GM21423 (cell line): ENCODE data around the gene TUBB8B.
"Not testable (repeated sequence)": the region's sequence is repeated elsewhere in the genome, so short reads cannot be mapped to it uniquely, and the experiment has no call there.

Experiments
- ATAC-seq: cut with Tn5 transposase; IDR thresholded peaks from one replicate; pipeline ENCODE4 v1.9.1; 2021; ENCODE audit warnings: mild to moderate bottlenecking, moderate library complexity; ENCODE audit not compliant: unreplicated experiment

Gene TUBB8B

GRCh38 chr18:49176-49665 lies at the start of gene TUBB8B:
Gene TUBB8B (minus strand): TSS chr18:49615. CDS start chr18:49557, 58 bp downstream.
- not testable (repeated sequence) for ATAC-seq

GRCh38 chr18:97252-97914 lies 48.0 kb upstream of the TUBB8B start:
- not testable (repeated sequence) for ATAC-seq

DNA sequence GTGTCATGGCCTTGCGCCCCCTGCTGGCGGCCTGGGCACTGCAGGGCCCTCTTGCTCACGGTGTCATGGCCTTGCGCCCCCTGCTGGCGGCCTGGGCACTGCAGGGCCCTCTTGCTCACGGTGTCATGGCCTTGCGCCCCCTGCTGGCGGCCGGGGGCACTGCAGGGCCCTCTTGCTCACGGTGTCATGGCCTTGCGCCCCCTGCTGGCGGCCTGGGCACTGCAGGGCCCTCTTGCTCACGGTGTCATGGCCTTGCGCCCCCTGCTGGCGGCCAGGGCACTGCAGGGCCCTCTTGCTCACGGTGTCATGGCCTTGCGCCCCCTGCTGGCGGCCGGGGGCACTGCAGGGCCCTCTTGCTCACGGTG lies 47.3 kb upstream of the TUBB8B start:
- not testable (repeated sequence) for ATAC-seq

GRCh38 chr18:96101-96766 lies 46.8 kb upstream of the TUBB8B start:
- ATAC-seq: not testable (repeated sequence)

- not testable (repeated sequence) for ATAC-seq
Measured at GRCh38 chr18:95580-95979, 46.2 kb upstream of the TUBB8B start.

GRCh38 chr18:93897-94408 lies 44.5 kb upstream of the TUBB8B start:
- ATAC-seq: not testable (repeated sequence)

GRCh38 chr18:91561-91960 lies 42.1 kb upstream of the TUBB8B start:
- not testable (repeated sequence) for ATAC-seq

GRCh38 chr18:90396-91193 lies 41.2 kb upstream of the TUBB8B start:
- not testable (repeated sequence) for ATAC-seq

GRCh38 chr18:89124-89523 lies 39.7 kb upstream of the TUBB8B start:
- not testable (repeated sequence) for ATAC-seq

GRCh38 chr18:84801-85200 lies 35.4 kb upstream of the TUBB8B start:
- ATAC-seq: not testable (repeated sequence)

DNA sequence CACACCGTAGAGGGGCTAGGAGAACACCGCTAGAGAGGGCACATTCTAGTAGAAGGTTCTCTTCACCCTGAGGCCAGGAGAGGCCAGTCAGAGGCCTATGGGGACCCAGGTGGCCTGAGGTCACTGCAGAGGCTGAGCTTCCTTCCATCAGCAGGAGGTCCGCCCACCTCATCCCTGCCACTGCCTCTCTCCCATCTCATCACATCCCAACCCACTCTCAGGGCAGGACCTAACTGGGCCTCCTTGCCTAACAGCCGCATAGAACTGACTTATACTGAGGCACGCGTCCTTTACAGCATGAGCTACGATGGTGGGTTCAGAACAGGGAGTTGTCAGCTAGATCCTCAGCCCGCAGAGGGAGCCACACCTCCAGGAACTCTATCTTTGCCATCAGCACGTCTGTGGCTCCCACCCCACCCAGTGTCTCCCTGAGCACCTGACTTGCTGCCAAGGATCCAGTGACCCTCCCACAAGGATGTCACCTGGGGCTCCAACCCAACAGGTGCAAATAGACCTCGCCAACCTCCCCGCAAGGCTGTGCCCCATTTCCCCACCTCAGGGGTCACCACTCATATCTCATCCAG lies 33.3 kb upstream of the TUBB8B start:
- ATAC-seq: not testable (repeated sequence)

DNA sequence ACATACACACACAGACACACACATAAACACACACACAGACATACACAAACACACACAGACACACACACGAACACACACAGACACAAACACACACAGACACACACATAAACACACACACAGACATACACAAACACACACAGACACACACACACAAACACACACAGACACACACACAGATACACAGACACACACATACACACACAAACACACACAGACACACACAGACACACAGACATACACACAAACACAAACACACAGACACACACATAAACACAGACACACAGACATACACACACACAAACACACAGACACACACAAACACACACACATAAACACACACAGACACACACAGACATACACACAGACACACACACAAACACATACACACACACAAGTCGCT lies 31.5 kb upstream of the TUBB8B start:
- not testable (repeated sequence) for ATAC-seq

DNA sequence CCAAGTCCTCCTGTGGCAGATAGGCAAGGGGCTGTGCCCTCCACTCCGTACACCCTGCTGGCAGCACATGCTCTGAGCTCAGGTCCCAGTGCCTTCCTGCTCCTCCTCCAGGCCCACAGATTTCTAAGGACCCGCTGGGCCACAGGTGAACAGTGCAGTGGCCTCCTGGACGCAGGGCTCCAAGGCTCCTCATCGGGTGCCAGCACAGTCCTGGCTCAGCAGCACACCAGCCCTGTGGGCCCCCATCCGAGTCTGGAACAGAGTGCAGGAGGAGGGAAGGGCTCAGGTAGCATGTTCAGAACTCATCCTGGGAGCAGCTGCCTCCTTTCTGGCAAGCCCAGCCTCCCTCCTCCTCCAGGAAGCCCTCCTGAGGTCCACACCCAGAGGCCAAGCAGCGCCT lies 30.8 kb upstream of the TUBB8B start:
- ATAC-seq: not testable (repeated sequence)

GRCh38 chr18:75525-76160 lies 26.2 kb upstream of the TUBB8B start:
- not testable (repeated sequence) for ATAC-seq

DNA sequence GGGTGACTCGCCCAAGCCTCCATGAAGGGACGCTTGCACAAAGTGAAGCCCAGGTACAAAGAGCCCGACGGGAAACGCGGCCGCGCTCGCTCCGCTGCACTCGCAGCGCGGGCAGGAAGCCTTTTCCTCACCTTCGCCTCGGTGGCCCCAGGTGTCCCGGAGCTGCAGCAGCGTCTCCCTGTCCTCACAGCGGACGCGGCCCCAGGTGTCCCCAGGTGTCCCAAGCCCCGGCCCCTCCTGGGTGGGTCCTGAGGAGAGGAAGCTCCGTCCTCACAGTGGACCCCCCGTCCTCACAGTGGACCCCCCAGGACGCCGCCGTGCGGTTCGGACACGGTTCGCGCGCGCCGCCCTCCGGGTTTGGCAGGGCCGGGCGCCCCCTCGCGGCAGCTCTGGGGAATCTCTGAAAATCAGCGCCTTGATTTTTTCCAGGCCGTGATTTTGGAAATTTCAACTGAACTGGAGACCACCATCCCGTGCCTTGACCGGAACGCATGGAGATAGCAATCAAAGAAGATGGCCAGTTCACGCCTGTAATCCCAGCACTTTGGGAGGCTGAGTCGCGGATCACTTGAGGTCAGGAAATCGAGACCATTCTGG lies 23.9 kb upstream of the TUBB8B start:
- not testable (repeated sequence) for ATAC-seq

GRCh38 chr18:67701-68100 lies 18.3 kb upstream of the TUBB8B start:
- not testable (repeated sequence) for ATAC-seq

DNA sequence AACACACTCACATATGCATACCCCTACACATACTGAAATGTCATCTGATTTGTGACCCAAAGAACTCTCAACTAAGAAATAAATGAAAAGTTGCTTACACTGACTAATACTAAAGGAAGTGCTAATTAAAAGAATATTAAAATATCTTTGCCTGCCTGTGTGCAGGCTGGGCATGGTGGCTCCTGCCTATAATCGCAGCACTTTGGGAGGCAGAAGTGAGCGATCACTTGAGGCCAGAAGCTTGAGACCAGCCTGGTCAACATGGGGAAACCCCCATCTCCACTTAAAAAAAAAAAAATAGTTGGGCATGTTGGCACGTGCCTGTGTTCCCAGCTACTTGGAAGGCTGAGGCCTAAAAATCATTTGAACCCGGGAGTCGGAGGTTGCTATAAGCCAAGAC lies 14.9 kb upstream of the TUBB8B start:
- ATAC-seq: not testable (repeated sequence)

DNA sequence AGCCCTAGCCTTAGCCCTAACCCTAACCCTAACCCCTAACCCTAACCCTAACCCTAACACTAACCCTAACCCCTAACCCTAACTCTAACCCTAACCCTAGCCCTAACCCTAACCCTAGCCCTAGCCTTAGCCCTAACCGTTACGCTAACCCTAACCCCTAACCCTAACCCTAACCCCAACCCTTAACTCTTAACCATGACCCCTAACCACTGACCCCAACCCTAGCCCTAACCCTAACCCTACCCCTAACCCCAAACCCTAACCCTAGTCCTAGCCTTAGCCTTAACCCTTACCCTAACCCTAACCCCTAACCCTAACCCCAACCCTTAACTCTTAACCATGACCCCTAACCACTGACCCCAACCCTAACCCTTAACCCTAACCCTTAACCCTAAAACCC lies 14.2 kb upstream of the TUBB8B start:
- ATAC-seq: not testable (repeated sequence)

DNA sequence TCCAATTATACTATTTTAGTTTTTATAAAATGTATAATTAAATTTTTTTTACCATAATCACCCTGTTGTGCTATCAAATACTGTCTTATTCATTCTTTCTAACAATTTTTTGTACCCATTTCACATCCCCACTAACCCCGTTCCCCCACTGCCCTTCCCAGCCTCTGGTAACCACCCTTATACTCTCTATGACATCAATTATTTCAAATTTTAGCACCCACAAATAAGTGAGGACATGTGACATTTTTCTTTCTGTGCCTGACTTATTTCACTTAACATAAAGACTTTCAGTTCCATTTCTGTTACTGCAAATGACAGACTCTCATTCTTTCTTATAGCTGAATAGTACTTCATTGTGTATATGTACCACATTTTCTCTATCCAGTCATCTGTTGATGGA lies 5.0 kb upstream of the TUBB8B start:
- not testable (repeated sequence) for ATAC-seq

- not testable (repeated sequence) for ATAC-seq
Measured at GRCh38 chr18:48696-49095, 719 bp downstream of the TUBB8B start.
